Progenitor cell of endocrine pancreas (in vitro differentiated cells): Measurements from ENCODE around the gene JAG1. TPM values are rescaled to one million over a fixed set of nuclear protein-coding genes. Genes with fewer than 3 reads are reported as not detected.

Experiments used
- DNase-seq: peaks from one replicate; pipeline ENCODE4 v3.0.0; 2021; ENCODE audit warnings: low spot score; ENCODE audit not compliant: unreplicated experiment
- H3K27ac Mint-ChIP-seq: 2 replicates; pipeline ENCODE4 v1.8.0; 2021; ENCODE audit warnings: mild to moderate bottlenecking, moderate library complexity, mixed read lengths
- H3K27me3 Mint-ChIP-seq: 2 replicates; pipeline ENCODE4 v1.8.0; 2021; ENCODE audit warnings: mixed read lengths
- H3K36me3 Mint-ChIP-seq: 2 replicates; pipeline ENCODE4 v1.8.0; 2022; ENCODE audit warnings: mixed read lengths; ENCODE audit not compliant: insufficient read depth
- H3K4me1 Mint-ChIP-seq: 2 replicates; pipeline ENCODE4 v1.8.0; 2021; ENCODE audit warnings: low read depth, mixed read lengths
- H3K4me3 Mint-ChIP-seq: 2 replicates; pipeline ENCODE4 v1.8.0; 2021; ENCODE audit warnings: low read depth, mild to moderate bottlenecking, moderate library complexity, mixed read lengths
- H3K9me3 Mint-ChIP-seq: 2 replicates; pipeline ENCODE4 v1.8.0; 2021; ENCODE audit warnings: low read depth, mixed read lengths
- CTCF ChIP-seq: fragments of 200-600 bp; sonication (generic); IDR thresholded peaks from one replicate; pipeline ENCODE4 v1.5.0; 2021; ENCODE audit warnings: antibody characterized with exemption, mild to moderate bottlenecking; ENCODE audit not compliant: unreplicated experiment
- total RNA-seq: library from RNA; stranded (reverse); gene quantifications from 2 replicates; pipeline ENCODE4 v1.2.1, GENCODE V29; 2021

JAG1 gene
- total RNA-seq, 1 donor from 2014 or later: 277 TPM

- Mint-ChIP-seq H3K36me3 (peaks cover 51% of the 10 kb centered on the region), H3K4me1 (peaks cover 11% of the 10 kb centered on the region)
These were observed 32.9 kb downstream of the JAG1 start for GRCh38 chr20:10640897-10641296.

GRCh38 chr20:10639737-10640556 is 33.9 kb downstream of the JAG1 start:
- Mint-ChIP-seq H3K27ac (peak overlapping the region; percentile 38), H3K27me3 (no peaks in the 10 kb centered on the region), H3K4me3 (no peak overlapping the region), H3K4me1 (peaks cover 11% of the 10 kb centered on the region), H3K36me3 (peaks cover 44% of the 10 kb centered on the region), H3K9me3 (no peaks in the 10 kb centered on the region)
- no peak for DNase-seq
- TF ChIP-seq CTCF: no peak

More at GRCh38 chr20:10640897-10641296, 32.9 kb downstream of the JAG1 start:
- no peaks in the 10 kb centered on the region for H3K27me3 Mint-ChIP-seq
- TF ChIP-seq CTCF: no peak
- no peaks in the 10 kb centered on the region for H3K9me3 Mint-ChIP-seq
- no peak overlapping the region for H3K27ac Mint-ChIP-seq
- DNase-seq: no peak
- H3K4me3 Mint-ChIP-seq: no peak overlapping the region

GRCh38 chr20:10639077-10639736 is 34.6 kb downstream of the JAG1 start:
- Mint-ChIP-seq H3K36me3 (peaks cover 42% of the 10 kb centered on the region), H3K9me3 (no peaks in the 10 kb centered on the region), H3K27me3 (no peaks in the 10 kb centered on the region), H3K4me3 (no peak overlapping the region), H3K4me1 (peaks cover 11% of the 10 kb centered on the region), H3K27ac (no peak overlapping the region)
- TF ChIP-seq CTCF: no peak
- no peak for DNase-seq

- peaks cover 11% of the 10 kb centered on the region for H3K4me1 Mint-ChIP-seq
- peaks cover 36% of the 10 kb centered on the region for H3K36me3 Mint-ChIP-seq
- no peak overlapping the region for H3K4me3 Mint-ChIP-seq
- no peaks in the 10 kb centered on the region for H3K27me3 Mint-ChIP-seq
- no peak for DNase-seq
- peak overlapping the region; percentile 69 for H3K27ac Mint-ChIP-seq
- TF ChIP-seq CTCF: no peak
- H3K9me3 Mint-ChIP-seq: no peaks in the 10 kb centered on the region
These were observed 36.2 kb downstream of the JAG1 start for GRCh38 chr20:10637563-10637962.

GRCh38 chr20:10637031-10637559 is 36.7 kb downstream of the JAG1 start:
- Mint-ChIP-seq H3K27ac (peak overlapping the region; percentile 13), H3K4me1 (peaks cover 11% of the 10 kb centered on the region), H3K36me3 (peaks cover 32% of the 10 kb centered on the region), H3K9me3 (no peaks in the 10 kb centered on the region), H3K4me3 (no peak overlapping the region), H3K27me3 (no peaks in the 10 kb centered on the region)
- no peak for DNase-seq
- no peak for TF ChIP-seq CTCF
